CD4-positive, alpha-beta T cell treated with Interleukin-15 for 1 hour (primary cell): ENCODE measurements around the gene ATXN2.

Experiments
- DNase-seq: peaks from one replicate; pipeline ENCODE4 v3.0.0-alpha.2; 2020

Gene ATXN2

DNA sequence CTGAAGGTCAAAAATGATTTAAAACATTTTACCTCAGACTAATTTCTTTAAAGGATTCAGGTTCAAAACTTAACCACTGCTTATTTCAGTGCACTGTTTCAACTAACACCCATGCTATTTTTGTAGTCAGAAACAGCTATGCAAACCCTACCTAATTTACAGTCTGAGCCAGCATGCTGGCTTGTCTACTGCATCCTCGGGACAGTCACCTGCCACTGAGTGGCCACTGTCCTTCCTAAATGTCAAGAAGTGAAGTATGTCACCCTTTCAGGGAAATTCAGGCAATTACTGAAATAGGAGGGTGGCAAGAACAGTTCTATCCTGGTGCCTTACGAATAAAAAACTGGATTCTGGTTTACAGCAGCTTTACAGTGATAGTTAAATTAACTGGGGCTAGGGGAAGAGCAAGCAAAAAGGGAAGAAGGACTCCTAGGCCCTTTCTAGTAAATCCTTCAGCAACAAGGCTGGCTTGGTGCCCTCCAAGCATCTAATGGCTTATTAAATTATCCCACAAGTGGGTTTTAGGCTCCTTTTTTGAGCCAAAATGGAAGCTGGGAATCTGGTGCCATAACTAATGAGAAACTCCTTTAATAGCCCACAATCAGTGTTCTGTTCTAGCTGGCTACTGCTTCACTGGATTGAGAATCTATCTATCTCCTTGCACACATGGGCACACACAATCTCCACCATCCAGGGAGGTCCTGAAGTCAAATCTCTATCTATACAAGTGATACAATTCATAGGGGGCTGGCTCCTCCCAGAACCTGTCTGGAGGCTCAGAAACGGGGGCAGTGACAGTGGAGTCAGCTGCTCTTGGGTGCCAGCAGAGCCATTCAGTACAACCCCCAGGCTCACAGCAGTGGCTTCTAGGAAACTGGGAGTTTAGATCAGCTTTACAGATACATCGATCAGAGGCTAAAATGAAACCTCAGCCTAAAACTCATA is 150.0 kb downstream of the ATXN2 start:
- no peak for DNase-seq

DNA sequence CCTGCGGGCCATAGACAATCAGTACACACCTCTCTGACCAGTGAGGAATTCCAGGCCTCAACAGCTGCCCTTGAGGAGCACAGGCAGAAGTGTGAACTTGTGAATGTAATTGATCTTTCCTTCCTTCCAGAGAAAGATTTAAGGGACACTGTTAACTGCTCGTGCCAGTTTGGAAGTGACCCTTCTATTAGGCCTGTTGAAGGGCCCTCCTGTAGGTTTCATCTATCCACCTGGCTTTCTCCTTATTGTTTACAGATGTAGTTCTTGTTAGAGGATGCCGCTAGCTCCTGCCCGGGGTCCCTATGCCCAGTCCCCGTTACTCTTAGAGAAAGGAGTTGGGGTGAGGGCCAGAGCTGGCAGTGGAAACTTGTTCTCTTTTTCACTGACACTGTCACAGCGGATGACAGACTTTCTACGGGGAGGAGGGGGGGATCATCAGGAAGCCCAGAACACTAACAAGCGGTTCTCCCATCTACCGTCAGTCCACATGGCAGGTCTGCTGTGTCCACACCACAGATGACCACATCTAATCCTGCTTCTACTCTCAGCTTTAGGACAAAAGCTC is 150.8 kb downstream of the ATXN2 start:
- DNase-seq: no peak

DNA sequence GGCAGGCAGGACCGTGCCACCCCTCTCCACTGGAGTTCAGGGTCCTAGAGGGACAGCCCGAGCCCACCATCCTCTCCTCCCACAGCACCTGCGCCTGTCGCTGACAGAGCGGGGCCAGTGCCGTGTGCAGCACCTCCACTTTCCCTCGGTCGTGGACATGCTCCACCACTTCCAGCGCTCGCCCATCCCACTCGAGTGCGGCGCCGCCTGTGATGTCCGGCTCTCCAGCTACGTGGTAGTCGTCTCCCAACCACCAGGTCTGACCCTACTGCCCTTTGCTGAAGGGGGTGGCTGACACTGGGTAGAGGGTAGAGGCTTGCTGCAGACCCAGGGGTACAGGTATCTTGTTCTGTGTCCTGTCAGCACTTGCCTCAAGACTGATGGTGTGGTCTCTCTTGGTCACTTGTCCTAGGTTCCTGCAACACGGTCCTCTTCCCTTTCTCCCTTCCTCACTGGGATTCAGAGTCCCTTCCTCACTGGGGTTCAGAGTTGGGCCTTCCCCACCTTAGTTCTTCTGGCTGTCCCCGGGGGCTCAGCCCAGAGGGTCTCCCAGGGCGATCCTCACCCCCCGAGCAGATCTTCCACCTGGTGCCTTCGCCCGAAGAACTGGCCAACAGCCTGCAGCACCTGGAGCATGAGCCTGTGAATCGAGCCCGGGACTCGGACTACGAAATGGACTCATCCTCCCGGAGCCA is 151.4 kb downstream of the ATXN2 start:
- DNase-seq: no peak

DNA sequence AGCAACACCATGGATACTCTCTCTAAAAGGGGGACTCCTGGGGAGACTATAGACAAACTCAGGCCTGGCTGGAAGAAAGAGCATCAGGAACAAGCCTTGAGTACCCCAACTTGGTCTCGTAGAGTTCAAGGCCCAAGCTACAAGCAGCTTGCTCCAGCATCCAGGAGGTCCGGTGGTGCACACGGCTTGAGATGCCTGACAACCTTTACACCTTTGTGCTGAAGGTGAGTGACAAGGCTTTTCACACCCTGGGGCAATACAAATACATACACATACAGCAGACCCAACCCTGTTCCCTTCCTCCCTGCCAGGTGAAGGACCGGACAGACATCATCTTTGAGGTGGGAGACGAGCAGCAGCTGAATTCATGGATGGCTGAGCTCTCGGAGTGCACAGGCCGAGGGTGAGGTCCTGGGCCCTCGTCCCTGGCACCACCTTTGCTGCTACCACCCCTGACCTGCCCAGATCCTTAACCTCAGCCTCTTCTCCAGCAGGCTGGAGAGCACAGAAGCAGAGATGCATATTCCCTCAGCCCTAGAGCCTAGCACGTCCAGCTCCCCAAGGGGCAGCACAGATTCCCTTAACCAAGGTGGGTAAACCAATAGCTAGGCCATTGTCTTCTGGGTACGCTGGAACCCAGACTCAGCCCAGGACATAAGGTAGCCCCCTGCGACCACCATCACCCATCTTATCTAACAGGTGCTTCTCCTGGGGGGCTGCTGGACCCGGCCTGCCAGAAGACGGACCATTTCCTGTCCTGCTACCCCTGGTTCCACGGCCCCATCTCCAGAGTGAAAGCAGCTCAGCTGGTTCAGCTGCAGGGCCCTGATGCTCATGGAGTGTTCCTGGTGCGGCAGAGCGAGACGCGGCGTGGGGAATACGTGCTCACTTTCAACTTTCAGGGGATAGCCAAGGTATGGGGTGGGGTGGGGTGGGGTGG is 152.2 kb downstream of the ATXN2 start:
- DNase-seq: no peak

DNA sequence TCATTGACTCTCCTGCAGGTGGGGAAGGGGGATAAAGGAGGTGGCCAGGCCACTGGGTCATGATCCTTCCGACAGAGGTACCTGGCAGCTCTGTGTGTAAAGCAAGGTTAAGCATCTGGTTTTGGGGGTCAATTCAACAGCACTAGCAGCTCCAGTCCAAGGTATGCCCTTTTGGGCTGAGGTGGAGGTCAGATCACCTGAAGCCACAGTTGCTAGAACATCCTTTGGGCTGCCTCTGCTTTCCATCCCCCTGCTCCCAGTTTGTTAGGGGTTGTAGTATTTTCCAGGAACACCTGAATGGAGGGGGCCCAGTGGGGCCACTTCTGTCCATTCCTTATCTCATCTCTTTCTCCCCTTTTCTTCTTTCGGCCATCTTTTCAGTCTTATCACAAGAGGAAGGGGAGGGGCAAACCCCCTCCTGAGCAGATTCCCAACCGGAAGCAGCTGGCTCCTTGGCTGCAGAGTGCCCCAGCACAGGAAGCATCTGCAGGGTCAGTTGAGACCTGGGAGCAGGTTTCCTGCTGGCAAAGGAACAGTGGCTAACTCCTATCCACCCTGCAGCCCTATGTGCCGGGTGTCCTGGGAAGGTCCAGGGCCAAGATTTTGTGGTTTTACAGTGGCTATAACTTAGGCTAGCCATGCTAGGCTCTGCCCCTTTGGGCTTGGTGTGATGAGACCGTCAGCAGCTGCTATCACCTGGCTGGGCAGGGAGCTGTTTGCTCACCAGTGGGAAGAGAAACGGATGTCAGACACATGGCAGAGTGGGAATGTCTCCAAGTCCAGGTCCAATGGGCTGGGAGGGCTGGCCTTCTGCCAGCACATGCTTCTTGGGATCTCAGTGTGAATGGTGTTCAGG is 153.2 kb downstream of the ATXN2 start:
- no peak for DNase-seq

DNA sequence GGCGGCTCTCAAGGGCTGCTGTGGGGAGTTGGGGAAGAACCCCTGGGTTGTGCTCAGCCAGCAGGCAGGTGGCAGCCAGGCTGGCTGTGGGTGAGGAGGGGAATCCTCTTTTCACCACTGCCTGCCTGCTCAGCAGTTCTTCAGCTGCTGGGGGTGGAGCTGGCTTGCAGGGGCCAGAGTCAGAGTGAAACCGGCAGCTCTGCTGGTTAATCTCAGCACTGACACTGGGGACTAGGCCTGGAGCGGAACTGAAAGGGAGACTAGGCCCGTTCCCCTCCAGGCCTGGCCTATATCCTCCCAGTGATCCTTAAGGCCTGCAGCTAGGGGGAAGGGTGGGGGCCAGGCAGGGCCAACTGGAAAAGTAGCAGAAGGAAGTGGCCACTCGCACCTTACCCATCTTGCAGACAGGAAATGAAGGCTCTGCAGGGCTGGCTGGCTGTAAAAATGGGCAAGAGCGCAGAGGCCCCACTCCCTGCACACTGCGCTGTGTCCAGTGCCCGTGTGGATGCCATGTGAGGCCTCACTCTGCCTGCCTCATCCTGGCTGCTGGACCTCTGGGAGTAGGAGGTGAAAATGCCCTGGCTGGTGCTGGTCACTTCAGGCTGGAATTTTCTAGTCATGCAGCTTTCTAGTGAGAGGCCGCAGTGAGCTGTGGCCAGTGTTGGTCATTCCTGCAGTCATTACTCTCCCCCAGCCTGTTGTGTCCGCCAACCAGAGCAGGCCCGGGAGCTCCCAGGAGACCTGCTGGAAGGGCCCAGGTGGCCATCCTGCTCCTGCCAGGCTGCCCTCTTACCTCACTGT is 154.0 kb downstream of the ATXN2 start:
- peak; percentile 90 for DNase-seq

DNA sequence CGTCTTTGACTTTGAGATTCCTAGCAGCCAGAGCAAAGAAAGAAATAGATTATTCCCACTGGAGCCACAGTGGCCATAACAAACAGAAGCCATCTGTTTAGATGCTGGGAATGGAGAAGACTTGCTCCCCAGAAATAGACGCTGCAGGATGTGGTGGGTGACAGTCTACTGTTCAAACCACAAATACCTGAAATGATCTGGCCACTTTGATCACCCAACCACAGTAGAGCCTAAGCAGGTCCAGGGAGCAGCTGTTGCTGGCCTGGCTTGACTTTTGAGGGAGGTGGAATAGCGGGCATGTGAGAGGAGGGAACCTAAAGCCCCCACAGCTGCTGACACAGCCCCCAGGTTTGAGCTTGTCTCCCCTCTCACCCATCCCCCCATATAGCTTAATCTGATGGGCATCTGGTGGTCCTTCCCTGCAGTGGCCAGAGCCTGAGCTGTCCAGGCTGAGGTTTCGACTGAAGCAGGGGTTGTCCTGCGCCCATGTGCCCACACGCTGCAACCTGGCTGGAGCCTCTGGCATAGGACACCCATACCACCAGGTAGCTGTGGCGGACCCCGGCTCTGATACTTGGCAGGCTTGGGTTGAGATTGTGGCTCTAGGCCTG is 154.7 kb downstream of the ATXN2 start:
- DNase-seq: no peak

DNA sequence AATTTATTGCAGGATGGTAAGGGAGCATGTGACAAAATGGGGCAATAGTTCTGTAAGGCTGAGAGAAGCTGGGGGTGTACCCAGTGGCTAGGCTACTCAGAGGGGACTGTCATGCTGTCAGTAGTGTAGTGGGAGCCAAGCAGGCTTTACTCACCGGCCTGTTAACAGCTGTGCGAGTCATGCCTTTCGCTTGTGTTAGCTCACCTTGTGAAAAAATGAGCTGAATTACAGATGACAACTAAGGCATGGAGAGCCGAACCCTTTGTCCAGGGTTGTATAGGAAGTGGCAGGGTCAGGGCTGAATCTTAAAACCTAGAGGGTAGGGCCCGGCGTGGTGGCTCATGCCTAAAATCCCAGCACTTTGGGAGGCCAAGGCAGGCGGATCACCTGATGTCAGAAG is 155.5 kb downstream of the ATXN2 start:
- DNase-seq: peak; percentile 59

DNA sequence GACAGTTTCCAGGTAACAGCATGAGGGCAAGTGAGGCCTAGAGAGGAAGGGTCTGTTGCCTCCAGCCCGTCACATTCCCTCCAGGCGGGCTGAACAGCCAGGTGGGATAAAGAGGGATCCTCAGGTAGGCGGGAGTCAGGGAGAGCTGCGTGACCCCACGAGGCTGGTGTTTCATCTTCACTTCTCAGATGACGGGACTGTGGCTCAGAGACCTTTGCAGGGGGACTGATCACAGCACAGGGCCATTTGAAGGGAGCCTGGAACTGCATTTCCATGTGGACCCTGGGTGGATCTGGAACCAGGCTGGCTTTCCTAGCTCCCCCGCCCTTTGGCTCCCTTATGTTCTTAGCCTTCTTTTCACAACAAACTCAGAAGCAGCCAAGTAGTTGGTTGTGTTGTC is 156.0 kb downstream of the ATXN2 start:
- no peak for DNase-seq

DNA sequence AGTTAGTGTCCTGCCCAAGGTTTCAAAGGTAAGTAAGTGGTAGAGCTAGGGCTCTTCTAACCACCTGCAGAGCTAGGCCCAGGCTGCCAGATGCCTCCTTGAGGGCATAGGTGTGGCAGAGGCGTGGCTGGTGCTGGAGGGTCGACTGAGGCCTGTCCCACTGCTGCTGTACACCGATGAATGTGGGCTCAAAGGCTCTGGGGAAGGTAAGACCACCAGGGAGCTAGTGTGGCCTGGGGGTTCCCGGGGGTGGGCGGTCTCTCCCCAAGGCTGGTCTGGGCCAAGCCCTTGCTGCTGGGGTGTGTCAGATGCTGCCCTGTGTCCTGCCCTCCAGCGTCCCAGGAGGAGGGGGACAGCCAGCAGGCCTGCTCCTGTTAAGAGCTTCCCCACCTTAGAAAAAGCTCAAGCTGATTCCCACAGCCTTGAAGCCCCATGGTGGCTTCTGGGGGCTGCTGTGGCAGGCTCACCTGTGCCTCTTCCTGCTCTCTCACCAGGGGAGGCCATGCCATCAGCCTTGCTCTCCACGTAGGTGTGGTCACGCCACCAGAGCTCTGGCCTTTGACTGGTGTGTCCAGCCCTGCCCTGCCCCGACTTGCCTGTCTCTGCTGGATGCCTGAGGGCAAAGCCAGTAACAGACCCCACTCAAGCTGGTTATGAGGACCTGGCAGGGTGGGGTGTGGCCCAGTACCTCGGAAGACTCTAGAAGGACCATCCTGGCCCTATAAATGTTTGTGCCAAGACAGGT is 156.6 kb downstream of the ATXN2 start:
- no peak for DNase-seq

DNA sequence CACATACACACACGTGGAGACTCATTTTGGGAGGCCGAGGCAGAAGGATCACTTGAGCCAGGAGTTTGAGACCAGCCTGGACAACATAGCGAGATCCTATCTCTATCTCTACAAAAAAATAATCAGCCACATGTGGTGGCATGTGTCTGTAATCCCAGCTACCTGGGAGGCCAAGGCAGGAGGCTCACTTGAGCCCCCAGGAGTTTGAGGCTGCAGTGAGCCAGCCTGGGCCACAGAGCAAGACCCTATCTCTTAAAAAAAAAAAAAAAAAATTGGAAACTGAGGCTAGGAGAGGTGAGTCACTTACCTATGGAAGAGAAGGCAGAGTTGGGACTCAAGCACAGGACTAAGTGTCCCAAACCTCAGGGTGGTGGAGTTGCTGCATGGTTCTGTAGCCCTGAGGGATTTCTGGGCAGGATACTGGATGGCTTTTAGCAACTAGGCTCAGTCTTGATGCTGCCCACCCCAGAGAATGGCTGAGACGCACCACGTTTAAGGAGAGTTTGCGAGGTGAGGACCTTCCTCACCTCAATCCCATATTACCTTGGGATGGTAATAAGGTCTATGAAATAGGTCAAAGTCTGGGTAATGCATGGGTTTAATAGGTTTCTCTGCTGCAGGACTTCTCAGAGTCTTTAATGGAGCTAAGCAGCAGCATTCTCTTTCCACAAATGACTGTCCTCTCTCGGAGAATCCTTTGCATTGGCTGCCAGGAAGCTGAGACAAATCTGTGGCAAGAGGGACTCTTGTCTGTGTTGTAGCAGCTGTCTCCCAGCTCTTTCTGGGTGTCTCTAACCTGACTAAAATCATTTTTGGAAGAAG is 157.8 kb downstream of the ATXN2 start:
- DNase-seq: no peak

DNA sequence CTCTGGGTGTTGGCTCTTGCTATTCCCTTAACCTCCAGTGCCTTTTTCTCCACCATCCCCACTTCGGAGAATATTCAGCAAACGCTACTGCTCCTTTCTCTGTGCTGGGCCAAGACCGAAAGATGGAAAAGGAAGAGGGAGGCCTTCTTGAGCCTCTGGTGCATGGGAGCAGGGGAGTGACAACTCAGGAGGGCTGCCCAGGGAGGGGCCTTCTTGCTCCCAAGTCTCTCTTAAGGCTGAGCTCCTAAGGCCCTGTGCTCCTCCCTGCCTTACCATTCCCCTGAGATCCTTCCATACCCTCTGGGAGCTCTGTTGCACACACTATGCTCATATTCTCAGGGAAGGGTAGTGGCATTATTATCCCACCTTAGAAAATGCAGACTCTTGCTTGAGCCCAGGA is 158.5 kb downstream of the ATXN2 start:
- DNase-seq: no peak

DNA sequence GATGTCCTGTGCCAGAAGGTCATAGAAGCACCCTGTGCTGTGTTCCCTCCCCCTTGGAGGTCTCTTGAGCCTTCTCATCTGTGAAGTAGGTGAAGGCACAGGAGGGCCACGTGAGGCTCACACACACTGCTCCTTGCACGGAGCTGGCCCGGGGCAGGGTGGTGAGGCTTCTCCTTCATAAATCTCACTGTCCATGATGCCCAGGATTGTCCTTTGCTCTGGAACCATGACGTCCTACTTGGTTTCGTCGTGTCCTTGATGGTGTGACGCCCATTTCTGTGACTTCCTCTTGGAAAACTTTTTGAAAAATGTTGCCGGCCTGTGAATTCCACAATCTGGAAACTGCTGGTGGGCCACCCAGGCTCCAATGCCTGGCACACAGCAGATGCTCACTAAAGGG is 159.0 kb downstream of the ATXN2 start:
- DNase-seq: no peak

DNA sequence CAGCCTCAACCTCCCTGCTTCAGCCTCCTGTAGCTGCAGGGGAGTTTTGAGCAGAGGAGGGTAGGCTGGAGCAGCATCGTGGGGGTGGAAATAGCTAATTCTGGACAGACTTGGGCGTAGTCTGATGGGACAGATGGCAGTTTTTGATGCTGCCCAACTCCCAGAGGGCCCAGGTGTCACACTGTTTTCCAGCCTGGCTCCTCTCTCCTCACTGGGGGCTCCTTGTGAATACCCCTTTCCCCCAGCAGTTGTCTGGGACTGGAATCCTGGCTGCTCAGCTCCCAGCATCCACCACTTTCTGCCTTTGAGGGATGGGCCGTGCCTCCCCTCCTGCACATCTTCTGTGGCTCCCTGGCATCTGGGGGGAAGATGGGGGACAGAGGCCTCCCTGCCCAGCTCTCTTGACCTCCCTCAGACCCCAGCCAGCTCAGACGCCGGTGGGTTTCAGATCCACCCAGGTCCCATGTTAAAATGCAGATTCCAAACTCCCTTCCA is 159.4 kb downstream of the ATXN2 start:
- DNase-seq: no peak

DNA sequence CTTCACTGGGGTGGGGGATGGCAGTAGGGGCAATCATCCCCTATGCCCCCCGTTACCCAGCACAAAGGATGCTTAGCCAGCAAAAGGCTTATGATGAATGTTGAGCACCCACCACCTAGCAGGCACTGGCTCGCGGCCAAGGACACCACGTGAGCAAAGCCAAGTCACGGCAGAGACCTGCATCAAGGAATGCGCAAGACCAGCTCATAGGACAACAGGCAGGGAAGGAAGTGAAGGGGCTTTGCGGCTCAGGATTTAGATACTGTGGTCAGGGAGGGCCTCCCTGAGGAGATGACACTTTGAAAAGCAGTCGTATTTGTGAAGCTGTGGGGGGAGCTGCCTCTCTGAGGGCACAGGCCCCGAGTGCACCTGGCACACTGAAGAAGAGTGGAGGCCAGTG is 160.6 kb downstream of the ATXN2 start:
- DNase-seq: peak; percentile 70

DNA sequence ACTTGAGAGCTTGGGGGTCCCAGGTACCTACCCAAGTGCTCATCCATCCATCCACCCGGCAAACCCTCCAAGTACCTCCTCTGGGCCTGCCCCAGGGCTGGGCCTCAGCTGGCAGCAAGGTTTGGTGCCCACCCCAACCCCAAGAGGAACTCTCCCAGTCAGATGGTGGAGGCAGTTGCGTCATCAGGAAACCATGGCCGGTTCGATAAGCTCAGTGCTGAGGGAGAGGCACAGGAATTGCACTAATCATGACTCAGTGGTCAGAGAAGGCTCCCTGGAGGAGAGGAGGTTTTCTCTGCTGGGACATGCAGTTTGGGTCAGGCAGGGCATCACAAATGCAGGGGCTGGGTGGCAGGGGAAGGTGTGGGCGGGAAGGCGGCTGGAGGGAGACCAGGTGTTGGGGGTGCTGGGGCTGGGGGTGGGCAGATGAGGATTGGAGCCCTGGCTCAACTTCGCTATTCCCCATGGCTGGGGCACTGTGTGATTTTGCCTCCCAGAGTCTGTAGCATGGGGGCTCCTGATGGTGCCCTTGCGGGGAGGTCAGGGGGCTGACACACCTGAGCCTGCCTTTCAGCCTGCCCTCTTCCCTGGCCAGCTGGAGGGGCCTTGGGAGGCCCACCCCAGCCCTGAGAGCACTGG is 161.2 kb downstream of the ATXN2 start:
- DNase-seq: peak; percentile 68

DNA sequence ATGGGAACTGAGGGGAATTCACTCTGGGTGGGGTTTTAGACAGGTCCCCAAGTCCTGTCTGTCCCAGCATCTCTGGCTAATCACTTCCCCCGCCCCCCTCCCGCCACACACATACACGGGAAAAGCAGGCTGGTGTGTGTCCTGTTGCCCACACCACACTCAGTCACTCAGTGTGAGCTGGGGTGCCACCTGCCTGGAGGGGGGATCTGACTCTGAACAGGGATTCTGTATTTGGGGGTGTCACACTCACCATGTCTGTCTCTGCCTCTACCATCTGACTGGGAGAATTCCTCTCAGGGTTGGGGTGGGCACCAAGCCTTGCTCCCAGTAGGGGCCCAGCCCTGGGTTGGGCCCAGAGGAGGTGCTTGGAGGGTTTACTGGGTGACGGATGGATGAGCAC is 162.3 kb downstream of the ATXN2 start:
- no peak for DNase-seq

DNA sequence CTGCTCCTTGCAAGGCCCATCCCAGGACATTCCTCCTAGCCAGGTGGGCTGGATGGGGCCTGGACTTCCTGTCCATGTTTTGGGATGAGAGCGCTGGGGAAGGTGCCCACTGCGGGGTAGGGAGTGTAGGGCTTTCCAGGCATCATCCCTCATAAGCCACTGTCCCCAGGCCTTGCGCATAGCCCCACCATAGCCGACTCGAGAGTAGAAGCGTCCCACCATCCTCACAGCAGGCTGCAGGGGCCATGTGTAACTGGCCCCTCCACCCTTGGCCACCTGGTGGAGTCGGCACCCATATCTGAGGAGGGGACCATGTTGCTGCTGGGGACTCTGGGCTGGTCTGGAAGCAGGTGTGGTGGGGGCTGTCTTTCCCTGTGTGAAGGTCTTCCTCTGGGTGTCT is 162.8 kb downstream of the ATXN2 start:
- no peak for DNase-seq
